AG04450 (cell line): ENCODE results near the gene COMP. TPM values are rescaled to one million over a fixed set of nuclear protein-coding genes. Genes with fewer than 3 reads are reported as not detected.

Experiments used
- CTCF ChIA-PET: fragments of 300-600, 350-600 bp; formaldehyde crosslinking; extraction: SDS; loops from one replicate; lab custom pipeline; 2022; ENCODE audit warnings: antibody characterized with exemption, inconsistent platforms; lab: Charles Lee
- POLR2A ChIA-PET: fragments of 350-600 bp; formaldehyde crosslinking; extraction: SDS; loops from one replicate; lab custom pipeline; 2021; ENCODE audit warnings: antibody characterized with exemption, inconsistent platforms; lab: Yijun Ruan, JAX
- DNase-seq: peaks from one replicate; pipeline ENCODE4 v3.0.0-alpha.2; 2011; ENCODE audit warnings: low read depth, low spot score
- H3K27ac ChIP-seq: one replicate; pipeline ENCODE4 v1.5.1; 2012; ENCODE audit warnings: low read depth, low read length, control low read depth
- H3K27me3 ChIP-seq: one replicate; pipeline ENCODE4 v1.6.0; 2012; ENCODE audit warnings: low read length; ENCODE audit not compliant: control insufficient read depth, insufficient read depth
- H3K4me3 ChIP-seq: 2 replicates; pipeline ENCODE4 v1.5.1; 2011; ENCODE audit warnings: mild to moderate bottlenecking, low read depth, low read length, control low read depth
- H3K9me3 ChIP-seq: 2 replicates; pipeline ENCODE4 v1.5.1; 2012; ENCODE audit warnings: low read length; ENCODE audit not compliant: control insufficient read depth, insufficient read depth
- CTCF ChIP-seq: IDR thresholded peaks from 2 replicates; pipeline ENCODE4 v1.5.1; 2011; ENCODE audit warnings: low read depth, low read length, control low read depth, inconsistent platforms
- polyA plus RNA-seq: library from polyadenylated mRNA; depleted of rRNA; stranded (reverse); fragments of >200 nt; gene quantifications from 2 replicates; pipeline ENCODE4 v1.2.3, GENCODE V29; 2011

The COMP gene
- polyA plus RNA-seq, 1 experiment: 0.09 TPM

- Histone ChIP-seq H3K9me3 (no peaks in the 10 kb centered on the region), H3K27ac (no peak overlapping the region), H3K27me3 (no peaks in the 10 kb centered on the region), H3K4me3 (no peak overlapping the region)
- TF ChIP-seq CTCF: no peak
- DNase-seq: no peak
- CTCF ChIA-PET: no interaction called here
- POLR2A ChIA-PET: no interaction called here
These were observed 41.5 kb downstream of the COMP start for GRCh38 chr19:18749362-18750231.

GRCh38 chr19:18746401-18747325, 44.4 kb downstream of the COMP start:
- CTCF ChIA-PET: interaction anchor here (1.0 kb wide), 1 partner anchor 153 kb away, joined by 3 read pairs; no protein-coding TSS in a partner anchor
- Histone ChIP-seq H3K27me3 (no peaks in the 10 kb centered on the region), H3K4me3 (no peak overlapping the region), H3K27ac (no peak overlapping the region), H3K9me3 (no peaks in the 10 kb centered on the region; the same call in 1 of the 2 replicates)
- TF ChIP-seq CTCF: no peak
- POLR2A ChIA-PET: no interaction called here
- no peak for DNase-seq

- no peaks in the 10 kb centered on the region; the same call in 1 of the 2 replicates for H3K9me3 ChIP-seq
- no peak overlapping the region for H3K27ac ChIP-seq
- no peak for DNase-seq
- H3K27me3 ChIP-seq: no peaks in the 10 kb centered on the region
- H3K4me3 ChIP-seq: no peak overlapping the region
- CTCF ChIA-PET: interaction anchor here (1.0 kb wide), 1 partner anchor 152 kb away, joined by 3 read pairs; no protein-coding TSS in a partner anchor
- no peak for TF ChIP-seq CTCF
- POLR2A ChIA-PET: no interaction called here
These were observed 45.2 kb downstream of the COMP start for GRCh38 chr19:18745931-18746330.

- CTCF ChIA-PET: no interaction called here
- H3K27ac ChIP-seq: no peak overlapping the region
- TF ChIP-seq CTCF: no peak
- POLR2A ChIA-PET: no interaction called here
- H3K9me3 ChIP-seq: no peaks in the 10 kb centered on the region; the same call in 1 of the 2 replicates
- no peak for DNase-seq
- no peak overlapping the region for H3K4me3 ChIP-seq
- H3K27me3 ChIP-seq: no peaks in the 10 kb centered on the region
These were observed 45.9 kb downstream of the COMP start for GRCh38 chr19:18745012-18745735.
